Vagina (tissue), 2 donors: ENCODE data around the gene TNN. TPM values are rescaled to one million over a fixed set of nuclear protein-coding genes. Genes with fewer than 3 reads are reported as not detected.
A peak's percentile ranks its signal among the peaks of the same experiment; 100 is the strongest.

Experiments
- DNase-seq, 2 donors: peaks; one replicate each; pipeline ENCODE4 v3.0.0-alpha.2; 2017; ENCODE audit errors: extremely low spot score in 2 of 2
- H3K27ac ChIP-seq: fragments of 200-600 bp; sonication (generic); one replicate; pipeline ENCODE4 v1.5.1; 2019
- H3K27me3 ChIP-seq: fragments of 200-600 bp; sonication (generic); one replicate; pipeline ENCODE4 v1.5.1; 2019
- H3K36me3 ChIP-seq, 2 donors: fragments of 200-600 bp; sonication (generic); one replicate each; pipeline ENCODE4 v1.5.1; 2017 to 2019
- H3K4me1 ChIP-seq: fragments of 200-600 bp; sonication (generic); one replicate; pipeline ENCODE4 v1.5.1; 2019
- H3K4me3 ChIP-seq, 2 donors: fragments of 200-600 bp; sonication (generic); 1 replicate in 1 of 2; 2 replicates in 1 of 2; pipeline ENCODE4 v1.5.1; 2016 to 2019
- H3K9me3 ChIP-seq: fragments of 200-600 bp; sonication (generic); one replicate; pipeline ENCODE4 v1.5.1; 2019
- POLR2A ChIP-seq, 2 donors: fragments of 450-650 bp; IDR thresholded peaks; one replicate each; pipeline ENCODE4 v1.6.1; 2017; ENCODE audit warnings: antibody characterized with exemption in 2 of 2, mild to moderate bottlenecking in 2 of 2, moderate library complexity in 2 of 2
- POLR2AphosphoS5 ChIP-seq, 2 donors: sonication (generic); formaldehyde crosslinking; IDR thresholded peaks; one replicate each; pipeline ENCODE4 v1.9.0; 2017; ENCODE audit warnings: antibody characterized with exemption in 2 of 2, mild to moderate bottlenecking in 2 of 2, low read depth in 1 of 2; ENCODE audit not compliant: insufficient read depth in 1 of 2
- intact Hi-C: fragments of 100-400 bp; cut with DNase I; formaldehyde crosslinking; loops from one replicate; pipeline ENCODE4 v1.15.1; 2023
- small RNA-seq: library from RNA; depleted of rRNA; stranded (forward); fragments of <200 nt; gene quantifications from one replicate; pipeline ENCODE3, GENCODE V24; 2016
- total RNA-seq: library from RNA; depleted of rRNA; stranded (reverse); fragments of >200 nt; gene quantifications from one replicate; pipeline ENCODE4 v1.2.3, GENCODE V29; 2016

The TNN gene
- total RNA-seq, 1 donor from 2014 or later = not detected

DNA sequence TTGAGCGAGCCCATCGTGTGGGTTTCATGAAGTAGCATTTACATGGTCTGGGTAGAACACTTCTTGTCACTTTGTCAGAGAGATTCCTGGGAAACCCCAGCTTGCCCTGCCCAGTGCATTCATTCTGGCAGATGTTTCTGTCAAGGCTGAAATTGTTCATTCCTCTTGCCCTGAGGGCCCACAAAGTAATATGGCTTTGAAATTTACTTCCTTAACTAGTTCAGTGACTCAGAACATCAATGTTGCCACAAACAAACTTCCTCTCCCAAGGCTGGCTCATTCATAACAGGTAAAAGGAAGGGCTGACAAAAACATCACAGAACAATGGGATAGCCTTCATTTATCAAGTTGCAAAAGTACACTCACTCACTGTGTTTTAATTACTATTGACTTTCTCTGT is 129.9 kb downstream of the TNN start:
- intact Hi-C loops = no loop called here
- Histone ChIP-seq H3K4me3 (no peak overlapping the region), H3K27ac (no peak overlapping the region), H3K36me3 (no peaks in the 10 kb centered on the region), H3K27me3 (no peaks in the 10 kb centered on the region), H3K9me3 (no peaks in the 10 kb centered on the region), H3K4me1 (peaks cover 45% of the 10 kb centered on the region)
- TF ChIP-seq POLR2AphosphoS5 (IDR thresholded peaks at IDR 0.05; ENCODE audit: insufficient read depth in 1 of 2, low read depth in 1 of 2) (peak in 1 of 2 donors; percentile 84), POLR2A (IDR thresholded peaks at IDR 0.05) (no peak)
- no peak for DNase-seq

Small RNA genes within 50 kb of the gene (small RNA-seq; reads per million reads assigned to genes)
- gene RF00019 = not detected

Other genes starting within 250 kb of the TNN start
- gene CACYBP, start 67.9 kb upstream of the TNN start, total RNA-seq = 60.9 TPM
- gene MRPS14, start 44.4 kb upstream of the TNN start, total RNA-seq = 14.7 TPM
- 38.5 TPM for gene KIAA0040, start 124.9 kb downstream of the TNN start, total RNA-seq